ENCODE results near the gene RAG1.

DNA sequence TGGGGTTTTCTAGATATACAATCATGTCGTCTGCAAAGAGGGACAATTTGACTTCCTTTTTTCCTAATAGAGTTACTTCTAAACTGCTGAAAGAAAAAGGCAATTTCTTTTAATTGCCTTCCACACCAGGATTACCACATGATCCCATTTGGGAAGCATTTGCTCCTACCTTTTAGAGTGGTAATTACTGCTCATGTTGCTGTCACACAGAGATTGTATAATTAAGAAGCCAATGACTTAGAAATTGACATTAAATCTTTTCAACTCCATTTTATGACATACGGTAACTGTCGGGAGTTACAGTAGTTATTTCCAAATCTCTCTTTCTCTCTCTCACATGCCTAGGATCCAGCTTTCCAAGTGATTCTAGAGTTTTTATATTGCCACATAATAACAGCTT, 48.0 kb downstream of the RAG1 start:
- TF ChIP-seq, protein P1, sequence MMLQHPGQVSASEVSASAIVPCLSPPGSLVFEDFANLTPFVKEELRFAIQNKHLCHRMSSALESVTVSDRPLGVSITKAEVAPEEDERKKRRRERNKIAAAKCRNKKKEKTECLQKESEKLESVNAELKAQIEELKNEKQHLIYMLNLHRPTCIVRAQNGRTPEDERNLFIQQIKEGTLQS (IDR thresholded peaks at IDR 0.05; ENCODE audit: insufficient read depth, low read depth, low read length) = no peak
- TF ChIP-seq POLR2A (IDR thresholded peaks at IDR 0.05; ENCODE audit: control extremely low read depth in 1 of 2, low read depth in 2 of 2, low read length in 2 of 2) (no peak), HDAC2 (IDR thresholded peaks at IDR 0.05; ENCODE audit: borderline replicate concordance in 1 of 2, low read depth in 2 of 2, low read length in 2 of 2) (no peak), EZH2 (IDR thresholded peaks at IDR 0.05; ENCODE audit: low read depth, low read length, severe bottlenecking) (no peak), KDM1A (IDR thresholded peaks at IDR 0.05; ENCODE audit: borderline replicate concordance, low read length) (no peak), SRF (IDR thresholded peaks at IDR 0.05; ENCODE audit: low read depth, low read length) (no peak), EP300 (IDR thresholded peaks at IDR 0.05; ENCODE audit: borderline replicate concordance in 1 of 2, low read depth in 2 of 2, low read length in 2 of 2) (no peak), SIX5 (IDR thresholded peaks at IDR 0.05; ENCODE audit: low read depth, low read length) (no peak), SIN3A (conservative IDR thresholded peaks at IDR 0.05 in 1 of 2, IDR thresholded peaks at IDR 0.05 in 1 of 2; ENCODE audit: low read depth in 1 of 2, low read length in 2 of 2) (no peak), ZNF274 (IDR thresholded peaks at IDR 0.05; ENCODE audit: borderline replicate concordance, extremely low read depth, low read length) (no peak), SUZ12 (IDR thresholded peaks at IDR 0.05; ENCODE audit: low read length) (no peak), NRF1 (IDR thresholded peaks at IDR 0.05; ENCODE audit: low read depth, low read length) (no peak), CREB1 (IDR thresholded peaks at IDR 0.05) (no peak)
- TF ChIP-seq, protein P2, sequence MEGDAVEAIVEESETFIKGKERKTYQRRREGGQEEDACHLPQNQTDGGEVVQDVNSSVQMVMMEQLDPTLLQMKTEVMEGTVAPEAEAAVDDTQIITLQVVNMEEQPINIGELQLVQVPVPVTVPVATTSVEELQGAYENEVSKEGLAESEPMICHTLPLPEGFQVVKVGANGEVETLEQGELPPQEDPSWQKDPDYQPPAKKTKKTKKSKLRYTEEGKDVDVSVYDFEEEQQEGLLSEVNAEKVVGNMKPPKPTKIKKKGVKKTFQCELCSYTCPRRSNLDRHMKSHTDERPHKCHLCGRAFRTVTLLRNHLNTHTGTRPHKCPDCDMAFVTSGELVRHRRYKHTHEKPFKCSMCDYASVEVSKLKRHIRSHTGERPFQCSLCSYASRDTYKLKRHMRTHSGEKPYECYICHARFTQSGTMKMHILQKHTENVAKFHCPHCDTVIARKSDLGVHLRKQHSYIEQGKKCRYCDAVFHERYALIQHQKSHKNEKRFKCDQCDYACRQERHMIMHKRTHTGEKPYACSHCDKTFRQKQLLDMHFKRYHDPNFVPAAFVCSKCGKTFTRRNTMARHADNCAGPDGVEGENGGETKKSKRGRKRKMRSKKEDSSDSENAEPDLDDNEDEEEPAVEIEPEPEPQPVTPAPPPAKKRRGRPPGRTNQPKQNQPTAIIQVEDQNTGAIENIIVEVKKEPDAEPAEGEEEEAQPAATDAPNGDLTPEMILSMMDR (IDR thresholded peaks at IDR 0.05; ENCODE audit: control extremely low read depth in 1 of 3, insufficient read depth in 1 of 3, low read depth in 1 of 3, low read length in 3 of 3) = no peak
